ENCODE results near the gene TET3.

DNA sequence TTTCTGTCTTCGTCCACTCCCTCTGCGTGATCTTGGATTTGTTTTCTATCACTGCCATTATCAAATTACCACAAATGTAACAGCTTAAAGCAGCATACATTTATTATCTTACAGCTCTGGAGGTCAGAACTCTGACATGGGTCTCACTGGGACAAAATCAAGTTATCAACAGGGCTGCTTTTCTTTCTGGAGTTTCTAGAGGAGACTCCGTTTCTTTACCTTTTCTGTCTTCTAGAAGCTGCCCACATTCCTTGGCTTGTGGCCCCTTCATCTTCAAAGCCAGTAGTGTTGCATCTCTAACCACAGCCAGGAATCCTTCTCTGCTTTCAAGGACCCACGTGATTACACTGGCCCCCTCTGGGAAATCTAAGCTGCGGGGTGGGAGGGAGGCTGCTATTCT lies 21.9 kb upstream of the TET3 start:
- TF ChIP-seq CTCF (IDR thresholded peaks at IDR 0.05; ENCODE audit: extremely low read depth in 1 of 2, insufficient read depth in 1 of 2, low read depth in 1 of 2, low read length in 2 of 2), result no peak
- TF ChIP-seq MYC (IDR thresholded peaks at IDR 0.05; ENCODE audit: low read depth, low read length), result no peak
- no peak for TF ChIP-seq EZH2 (IDR thresholded peaks at IDR 0.05; ENCODE audit: borderline replicate concordance, low read depth, low read length, severe bottlenecking)
- no peak for TF ChIP-seq POLR2AphosphoS5 (IDR thresholded peaks at IDR 0.05; ENCODE audit: insufficient read depth, low read depth, low read length)
- no peak for TF ChIP-seq POLR2A (IDR thresholded peaks at IDR 0.05; ENCODE audit: low read depth, low read length)
- no peak for TF ChIP-seq FOS (IDR thresholded peaks at IDR 0.05; ENCODE audit: borderline replicate concordance, insufficient read depth, low read length)
- TF ChIP-seq, protein P1, sequence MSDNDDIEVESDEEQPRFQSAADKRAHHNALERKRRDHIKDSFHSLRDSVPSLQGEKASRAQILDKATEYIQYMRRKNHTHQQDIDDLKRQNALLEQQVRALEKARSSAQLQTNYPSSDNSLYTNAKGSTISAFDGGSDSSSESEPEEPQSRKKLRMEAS (IDR thresholded peaks at IDR 0.05; ENCODE audit: insufficient read depth, insufficient read length), result no peak

Measured in endothelial cell of umbilical vein (primary cell).